ENCODE measurements around the gene TRAM2. TPM values are rescaled to one million over a fixed set of nuclear protein-coding genes. Genes with fewer than 3 reads are reported as not detected.
A peak's percentile ranks its signal among the peaks of the same experiment; 100 is the strongest.

Gene TRAM2
- total RNA-seq, 1 donor from 2014 or later, result 159 TPM

DNA sequence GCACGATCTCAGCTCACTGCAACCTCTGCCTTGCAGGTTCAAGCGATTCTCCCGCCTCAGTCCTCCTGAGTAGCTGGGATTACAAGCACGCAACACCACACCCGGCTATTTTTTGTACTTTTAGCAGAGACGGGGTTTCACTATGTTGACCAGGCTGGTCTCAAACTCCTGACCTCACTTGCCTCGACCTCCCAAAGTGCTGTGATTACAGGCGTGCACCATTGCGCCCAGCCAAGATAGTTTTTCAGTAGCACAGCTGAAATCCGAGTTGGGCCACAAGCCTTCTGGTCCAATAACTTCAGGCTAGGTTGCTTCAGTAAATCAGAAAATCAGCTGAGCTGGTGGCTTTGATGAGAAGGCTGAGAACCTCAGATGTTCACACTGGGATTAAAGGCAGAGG lies 65.7 kb downstream of the TRAM2 start:
- no peak for TF ChIP-seq CTCF (IDR thresholded peaks at IDR 0.05)
- H3K9me3 Mint-ChIP-seq (ENCODE audit: low read depth), result no peaks in the 10 kb centered on the region
- H3K36me3 Mint-ChIP-seq (ENCODE audit: low read depth), result peaks cover 64% of the 10 kb centered on the region
- H3K4me1 Mint-ChIP-seq (ENCODE audit: low read depth), result peaks cover 91% of the 10 kb centered on the region
- DNase-seq (ENCODE audit: low spot score), result no peak
- H3K27me3 Mint-ChIP-seq (ENCODE audit: low read depth), result no peaks in the 10 kb centered on the region
- H3K4me3 Mint-ChIP-seq (ENCODE audit: unreplicated experiment), result no peak overlapping the region
- peak overlapping the region; percentile 96 for H3K27ac Mint-ChIP-seq (ENCODE audit: unreplicated experiment)

- Mint-ChIP-seq H3K36me3 (ENCODE audit: low read depth) (peaks cover 69% of the 10 kb centered on the region), H3K27ac (ENCODE audit: unreplicated experiment) (peak overlapping the region; percentile 96), H3K27me3 (ENCODE audit: low read depth) (no peaks in the 10 kb centered on the region), H3K4me1 (ENCODE audit: low read depth) (peaks cover 87% of the 10 kb centered on the region), H3K4me3 (ENCODE audit: unreplicated experiment) (no peak overlapping the region), H3K9me3 (ENCODE audit: low read depth) (no peaks in the 10 kb centered on the region)
- DNase-seq (ENCODE audit: low spot score), result no peak
- TF ChIP-seq CTCF (IDR thresholded peaks at IDR 0.05), result no peak
These were observed 66.7 kb downstream of the TRAM2 start for GRCh38 chr6:52510213-52510562.

- H3K4me3 Mint-ChIP-seq (ENCODE audit: unreplicated experiment), result peak overlapping the region; percentile 28
- H3K27ac Mint-ChIP-seq (ENCODE audit: unreplicated experiment), result peak overlapping the region; percentile 96
- no peak for TF ChIP-seq CTCF (IDR thresholded peaks at IDR 0.05)
- H3K4me1 Mint-ChIP-seq (ENCODE audit: low read depth), result peaks cover 87% of the 10 kb centered on the region
- no peak for DNase-seq (ENCODE audit: low spot score)
- no peaks in the 10 kb centered on the region for H3K9me3 Mint-ChIP-seq (ENCODE audit: low read depth)
- no peaks in the 10 kb centered on the region for H3K27me3 Mint-ChIP-seq (ENCODE audit: low read depth)
- H3K36me3 Mint-ChIP-seq (ENCODE audit: low read depth), result peaks cover 69% of the 10 kb centered on the region
These were observed 67.3 kb downstream of the TRAM2 start for GRCh38 chr6:52509281-52510212.

- no peaks in the 10 kb centered on the region for H3K9me3 Mint-ChIP-seq (ENCODE audit: low read depth)
- H3K36me3 Mint-ChIP-seq (ENCODE audit: low read depth), result peaks cover 60% of the 10 kb centered on the region
- no peak for DNase-seq (ENCODE audit: low spot score)
- H3K27me3 Mint-ChIP-seq (ENCODE audit: low read depth), result no peaks in the 10 kb centered on the region
- no peak overlapping the region for H3K4me3 Mint-ChIP-seq (ENCODE audit: unreplicated experiment)
- TF ChIP-seq CTCF (IDR thresholded peaks at IDR 0.05), result no peak
- H3K4me1 Mint-ChIP-seq (ENCODE audit: low read depth), result peaks cover 87% of the 10 kb centered on the region
- H3K27ac Mint-ChIP-seq (ENCODE audit: unreplicated experiment), result peak overlapping the region; percentile 96
These were observed 68.6 kb downstream of the TRAM2 start for GRCh38 chr6:52508261-52508739.

DNA sequence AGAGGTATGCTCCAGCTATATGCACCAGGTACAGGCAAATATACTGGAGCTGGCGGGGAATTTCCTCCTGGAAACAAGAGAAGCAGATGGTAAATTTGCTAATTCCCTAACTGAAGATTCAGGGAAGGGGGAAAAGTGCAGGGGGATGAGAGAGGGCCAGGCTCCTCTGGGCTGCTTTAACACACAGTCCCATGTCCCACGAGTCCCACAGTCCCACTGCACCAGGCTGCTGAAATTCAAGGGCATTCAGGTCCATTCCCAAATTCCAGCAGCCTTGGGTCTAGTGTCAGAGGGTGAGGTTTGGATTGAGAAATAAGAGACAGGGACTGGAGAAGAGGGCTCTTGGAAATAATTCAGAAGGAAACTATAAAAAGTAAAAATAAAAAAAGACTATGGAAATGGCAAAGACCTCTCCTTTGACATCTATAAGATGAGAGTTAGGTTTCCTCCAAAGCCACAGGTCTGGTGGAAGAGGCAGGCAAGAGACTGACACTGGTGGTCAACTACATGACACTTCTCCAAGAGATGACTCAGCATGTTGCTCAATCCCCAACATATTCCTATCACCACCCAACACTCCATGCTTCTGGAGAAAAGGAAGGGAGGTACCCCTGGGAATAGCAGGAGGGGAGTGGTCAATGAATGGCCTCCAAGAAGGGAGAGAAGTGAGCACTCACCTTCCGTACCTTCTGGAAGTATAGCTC lies 69.2 kb downstream of the TRAM2 start:
- H3K27ac Mint-ChIP-seq (ENCODE audit: unreplicated experiment), result peak overlapping the region; percentile 68
- H3K4me1 Mint-ChIP-seq (ENCODE audit: low read depth), result peaks cover 85% of the 10 kb centered on the region
- H3K4me3 Mint-ChIP-seq (ENCODE audit: unreplicated experiment), result no peak overlapping the region
- H3K36me3 Mint-ChIP-seq (ENCODE audit: low read depth), result peaks cover 62% of the 10 kb centered on the region
- no peaks in the 10 kb centered on the region for H3K9me3 Mint-ChIP-seq (ENCODE audit: low read depth)
- no peaks in the 10 kb centered on the region for H3K27me3 Mint-ChIP-seq (ENCODE audit: low read depth)
- TF ChIP-seq CTCF (IDR thresholded peaks at IDR 0.05), result no peak
- no peak for DNase-seq (ENCODE audit: low spot score)
